Progenitor cell of endocrine pancreas (in vitro differentiated cells): ENCODE data around the gene LRRC26. TPM values are rescaled to one million over a fixed set of nuclear protein-coding genes. Genes with fewer than 3 reads are reported as not detected.

Experiments
- DNase-seq: peaks from one replicate; pipeline ENCODE4 v3.0.0; 2021; ENCODE audit warnings: low spot score; ENCODE audit not compliant: unreplicated experiment
- H3K27ac Mint-ChIP-seq: 2 replicates; pipeline ENCODE4 v1.8.0; 2021; ENCODE audit warnings: mild to moderate bottlenecking, moderate library complexity, mixed read lengths
- H3K27me3 Mint-ChIP-seq: 2 replicates; pipeline ENCODE4 v1.8.0; 2021; ENCODE audit warnings: mixed read lengths
- H3K36me3 Mint-ChIP-seq: 2 replicates; pipeline ENCODE4 v1.8.0; 2022; ENCODE audit warnings: mixed read lengths; ENCODE audit not compliant: insufficient read depth
- H3K4me1 Mint-ChIP-seq: 2 replicates; pipeline ENCODE4 v1.8.0; 2021; ENCODE audit warnings: low read depth, mixed read lengths
- H3K4me3 Mint-ChIP-seq: 2 replicates; pipeline ENCODE4 v1.8.0; 2021; ENCODE audit warnings: low read depth, mild to moderate bottlenecking, moderate library complexity, mixed read lengths
- H3K9me3 Mint-ChIP-seq: 2 replicates; pipeline ENCODE4 v1.8.0; 2021; ENCODE audit warnings: low read depth, mixed read lengths
- long read RNA-seq: library from polyadenylated mRNA; unstranded; transcript quantifications from one replicate; pipeline ENCODE4 v2.0.0, GENCODE V29; 2020
- total RNA-seq: library from RNA; stranded (reverse); gene quantifications from 2 replicates; pipeline ENCODE4 v1.2.1, GENCODE V29; 2021
- TF ChIP-seq, protein P1 (sequence below): fragments of 200-600 bp; sonication (generic); IDR thresholded peaks from one replicate; pipeline ENCODE4 v1.5.0; 2021; ENCODE audit warnings: antibody characterized with exemption, mild to moderate bottlenecking; ENCODE audit not compliant: unreplicated experiment

The LRRC26 gene, protein sequence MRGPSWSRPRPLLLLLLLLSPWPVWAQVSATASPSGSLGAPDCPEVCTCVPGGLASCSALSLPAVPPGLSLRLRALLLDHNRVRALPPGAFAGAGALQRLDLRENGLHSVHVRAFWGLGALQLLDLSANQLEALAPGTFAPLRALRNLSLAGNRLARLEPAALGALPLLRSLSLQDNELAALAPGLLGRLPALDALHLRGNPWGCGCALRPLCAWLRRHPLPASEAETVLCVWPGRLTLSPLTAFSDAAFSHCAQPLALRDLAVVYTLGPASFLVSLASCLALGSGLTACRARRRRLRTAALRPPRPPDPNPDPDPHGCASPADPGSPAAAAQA
- 0.89 and 1.00 TPM in 2 replicates for total RNA-seq
- long read RNA-seq: 0 reads

DNA sequence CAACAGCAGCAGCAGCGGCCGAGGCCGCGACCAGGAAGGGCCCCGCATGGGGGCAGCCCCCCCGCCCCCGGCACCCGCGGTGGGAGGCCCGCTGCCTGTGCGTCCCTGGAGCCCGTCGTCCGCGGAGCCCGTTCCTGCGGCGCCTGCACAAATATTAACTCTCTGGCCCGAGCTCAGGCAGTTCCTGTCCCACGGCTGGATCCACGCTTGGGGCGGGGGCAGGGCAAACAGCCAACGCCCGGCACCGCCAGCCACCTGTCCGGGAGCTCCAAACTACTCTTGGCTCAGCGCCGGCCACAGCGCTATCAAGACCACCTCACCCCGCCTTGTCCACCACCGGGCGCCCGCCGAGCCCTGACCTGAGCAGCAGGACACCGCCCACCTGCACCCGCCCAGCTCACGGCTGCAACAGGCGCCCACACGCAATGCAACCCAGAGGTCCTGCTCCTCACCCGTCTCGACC is at the start of gene LRRC26:
Gene LRRC26, minus strand, starts transcription at position 156 of the 463 bp plus-strand sequence. Its CDS starts 108 bp downstream, at position 48.
- Mint-ChIP-seq H3K27ac (no peak within 1 kb of the TSS), H3K9me3 (no peaks in the 10 kb centered on the region), H3K4me1 (no peaks in the 10 kb centered on the region), H3K27me3 (peaks cover 32% of the 10 kb centered on the region), H3K36me3 (no peaks in the 10 kb centered on the region), H3K4me3 (peak within 1 kb of the TSS; percentile 55)
- TF ChIP-seq, protein P1, sequence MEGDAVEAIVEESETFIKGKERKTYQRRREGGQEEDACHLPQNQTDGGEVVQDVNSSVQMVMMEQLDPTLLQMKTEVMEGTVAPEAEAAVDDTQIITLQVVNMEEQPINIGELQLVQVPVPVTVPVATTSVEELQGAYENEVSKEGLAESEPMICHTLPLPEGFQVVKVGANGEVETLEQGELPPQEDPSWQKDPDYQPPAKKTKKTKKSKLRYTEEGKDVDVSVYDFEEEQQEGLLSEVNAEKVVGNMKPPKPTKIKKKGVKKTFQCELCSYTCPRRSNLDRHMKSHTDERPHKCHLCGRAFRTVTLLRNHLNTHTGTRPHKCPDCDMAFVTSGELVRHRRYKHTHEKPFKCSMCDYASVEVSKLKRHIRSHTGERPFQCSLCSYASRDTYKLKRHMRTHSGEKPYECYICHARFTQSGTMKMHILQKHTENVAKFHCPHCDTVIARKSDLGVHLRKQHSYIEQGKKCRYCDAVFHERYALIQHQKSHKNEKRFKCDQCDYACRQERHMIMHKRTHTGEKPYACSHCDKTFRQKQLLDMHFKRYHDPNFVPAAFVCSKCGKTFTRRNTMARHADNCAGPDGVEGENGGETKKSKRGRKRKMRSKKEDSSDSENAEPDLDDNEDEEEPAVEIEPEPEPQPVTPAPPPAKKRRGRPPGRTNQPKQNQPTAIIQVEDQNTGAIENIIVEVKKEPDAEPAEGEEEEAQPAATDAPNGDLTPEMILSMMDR: no peak
- DNase-seq: no peak

DNA sequence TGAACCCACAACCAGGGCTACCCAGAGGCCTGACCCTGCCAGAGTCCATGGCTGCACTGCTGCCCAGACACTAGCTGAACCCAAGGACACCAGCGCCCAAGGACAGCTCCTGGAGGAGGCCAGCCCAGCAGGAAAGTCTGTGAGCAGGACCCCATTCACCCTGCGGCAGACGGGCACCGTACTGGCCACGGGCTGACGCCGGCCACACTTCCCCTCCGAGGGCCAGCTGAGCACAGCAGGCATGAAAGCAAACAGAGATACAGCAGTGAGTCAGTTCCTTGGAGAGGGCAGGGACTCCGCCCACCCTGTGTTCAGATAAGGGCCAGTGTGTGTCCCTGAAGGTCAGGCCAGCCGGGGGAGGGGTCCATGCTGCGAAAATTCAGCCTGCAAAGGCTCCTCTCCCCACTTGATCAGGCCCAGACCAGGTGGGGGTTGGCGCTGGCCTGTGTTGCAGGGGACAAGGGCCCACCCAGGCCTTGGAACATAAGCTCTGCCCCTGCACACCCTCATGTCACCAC is 49.0 kb upstream of the LRRC26 start:
- no peaks in the 10 kb centered on the region for H3K27me3 Mint-ChIP-seq
- H3K9me3 Mint-ChIP-seq: no peaks in the 10 kb centered on the region
- DNase-seq: no peak
- H3K27ac Mint-ChIP-seq: peak overlapping the region; percentile 92
- peaks cover 10% of the 10 kb centered on the region for H3K4me1 Mint-ChIP-seq
- TF ChIP-seq, protein P1: no peak
- peaks cover 3% of the 10 kb centered on the region for H3K36me3 Mint-ChIP-seq
- H3K4me3 Mint-ChIP-seq: peak overlapping the region; percentile 53

DNA sequence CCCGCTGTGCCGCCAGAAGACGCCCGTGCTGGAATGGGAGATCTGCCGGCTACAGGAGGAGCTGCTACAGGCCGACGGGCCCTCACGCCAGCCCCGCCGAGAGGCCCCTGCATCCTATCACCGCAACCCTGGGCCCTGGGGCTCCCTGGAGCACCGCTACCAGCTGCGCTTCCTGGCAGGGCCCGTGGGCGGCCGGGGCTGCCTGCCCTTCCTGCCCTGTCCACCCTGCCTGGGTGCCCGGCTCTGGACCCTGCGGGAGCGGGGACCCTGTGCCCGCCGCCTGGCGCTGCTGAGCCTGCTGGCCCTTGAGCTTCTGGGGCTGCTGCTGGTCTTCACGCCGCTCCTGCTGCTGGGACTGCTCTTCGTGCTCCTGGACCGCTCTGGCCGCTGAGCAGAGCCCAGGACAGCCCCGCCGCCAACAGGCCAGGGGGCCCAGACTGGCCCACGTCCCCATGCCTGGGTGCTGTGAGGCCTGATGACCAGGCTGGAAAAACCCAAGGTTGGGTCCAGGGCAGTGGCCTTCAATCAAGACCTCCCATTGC is 48.4 kb upstream of the LRRC26 start:
- no peaks in the 10 kb centered on the region for H3K27me3 Mint-ChIP-seq
- TF ChIP-seq, protein P1: no peak
- DNase-seq: no peak
- H3K4me1 Mint-ChIP-seq: peaks cover 10% of the 10 kb centered on the region
- peak overlapping the region; percentile 92 for H3K27ac Mint-ChIP-seq
- no peaks in the 10 kb centered on the region for H3K9me3 Mint-ChIP-seq
- H3K36me3 Mint-ChIP-seq: peaks cover 3% of the 10 kb centered on the region
- peak overlapping the region; percentile 53 for H3K4me3 Mint-ChIP-seq

DNA sequence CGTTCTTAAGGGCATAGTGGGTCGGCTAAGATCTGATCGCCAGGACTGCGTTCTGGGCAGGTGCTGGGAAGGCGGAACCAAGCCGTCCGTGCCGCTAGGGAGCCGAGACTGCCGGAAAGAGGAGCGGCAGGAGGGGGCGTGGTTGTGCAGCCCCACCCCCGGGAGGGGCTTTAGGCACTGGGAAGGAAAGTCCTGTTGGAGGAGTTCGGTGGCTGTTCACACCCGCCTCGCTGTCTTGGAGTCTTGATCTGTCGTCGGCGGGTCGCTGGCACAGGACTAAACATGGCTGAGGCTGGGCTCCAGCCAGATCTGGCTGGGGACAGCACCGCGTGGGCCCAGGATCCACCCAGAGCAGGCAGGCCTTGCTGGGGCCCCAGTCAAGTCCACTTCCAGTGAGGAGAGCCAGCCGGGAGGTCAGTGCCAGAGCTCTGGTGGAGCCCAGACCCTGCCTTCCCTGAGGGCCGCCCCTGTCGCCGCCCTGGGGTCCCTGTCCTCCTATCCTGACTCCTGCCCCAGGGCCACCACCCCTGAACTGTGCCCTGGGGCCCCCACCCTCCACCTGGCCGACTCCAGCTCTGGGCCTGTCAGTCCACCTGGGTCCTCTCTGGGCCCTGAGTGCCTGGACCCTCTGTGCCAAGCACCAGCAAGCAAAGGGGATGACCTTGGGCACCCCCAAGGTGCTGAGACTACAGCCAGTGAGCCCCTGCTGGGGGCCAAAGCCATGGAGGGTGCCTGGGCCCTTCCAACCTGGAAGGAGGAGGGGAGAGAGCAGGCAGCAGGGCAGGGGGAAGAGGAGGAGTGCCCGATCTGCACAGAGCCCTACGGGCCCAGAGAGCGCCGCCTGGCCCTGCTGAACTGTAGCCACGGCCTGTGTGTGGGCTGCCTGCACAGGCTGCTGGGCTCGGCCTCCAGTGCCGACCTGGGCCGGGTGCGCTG is 47.7 kb upstream of the LRRC26 start:
- H3K36me3 Mint-ChIP-seq: peaks cover 3% of the 10 kb centered on the region
- no peaks in the 10 kb centered on the region for H3K27me3 Mint-ChIP-seq
- H3K9me3 Mint-ChIP-seq: no peaks in the 10 kb centered on the region
- TF ChIP-seq, protein P1: no peak
- no peak overlapping the region for H3K4me3 Mint-ChIP-seq
- no peak overlapping the region for H3K27ac Mint-ChIP-seq
- peaks cover 10% of the 10 kb centered on the region for H3K4me1 Mint-ChIP-seq
- no peak for DNase-seq
